Body of pancreas (tissue), 4 donors: ENCODE data around the gene BMPER. TPM values are rescaled to one million over a fixed set of nuclear protein-coding genes. Genes with fewer than 3 reads are reported as not detected.
A peak's percentile ranks its signal among the peaks of the same experiment; 100 is the strongest.

Experiments
- ATAC-seq: fragments of 150-250 bp; one replicate; pipeline ENCODE4 v1.9.1; 2016
- DNase-seq, 4 donors: peaks; one replicate each; pipeline ENCODE4 v3.0.0-alpha.2; 2019
- H3K27ac ChIP-seq, 4 donors: fragments of 200-600 bp; sonication (generic); 1 replicate in 3 of 4; 2 replicates in 1 of 4; pipeline versions ENCODE4 v1.5.1 to v1.6.1; 2016 to 2019; ENCODE audit warnings: mild to moderate bottlenecking in 1 of 4, mixed read lengths in 1 of 4, moderate library complexity in 1 of 4
- H3K27me3 ChIP-seq, 2 donors: fragments of 200-600 bp; sonication (generic); one replicate each; pipeline ENCODE4 v1.6.0; 2016; ENCODE audit warnings: mild to moderate bottlenecking in 1 of 2
- H3K36me3 ChIP-seq, 2 donors: fragments of 200-600 bp; sonication (generic); replicated peaks in 1 of 2; 2 replicates each; pipeline ENCODE4 v1.5.1; 2016; ENCODE audit warnings: low read depth in 2 of 2; ENCODE audit not compliant: insufficient read depth in 1 of 2
- H3K4me1 ChIP-seq: fragments of 200-600 bp; sonication (generic); one replicate; pipeline ENCODE4 v1.6.0; 2016
- H3K4me3 ChIP-seq, 2 donors: fragments of 200-600 bp; sonication (generic); 1 replicate in 1 of 2; 2 replicates in 1 of 2; pipeline ENCODE4 v1.5.1; 2016 to 2019
- H3K9me3 ChIP-seq, 3 donors: fragments of 200-600 bp; sonication (generic); 1 replicate in 2 of 3; 2 replicates in 1 of 3; pipeline ENCODE4 v1.5.1; 2016
- POLR2A ChIP-seq, 3 donors: fragments of 450-650 bp; IDR thresholded peaks; one replicate each; pipeline ENCODE4 v1.6.1; 2016; ENCODE audit warnings: antibody characterized with exemption in 3 of 3, mild to moderate bottlenecking in 2 of 3
- WGBS, 2 donors: methylation state at CpG; one replicate each; pipeline ENCODE4 v1.1.5; 2017; 5-methylcytosine and 5-hydroxymethylcytosine counted together
- intact Hi-C: fragments of 100-400 bp; cut with DNase I; formaldehyde crosslinking; loops from one replicate; pipeline ENCODE4 v1.15.1; 2023
- total RNA-seq, 2 donors: library from RNA; depleted of rRNA; stranded (reverse); fragments of >200 nt; gene quantifications; one replicate each; pipeline ENCODE4 v1.1.0, GENCODE V29; 2016
- TF ChIP-seq, protein P1 (sequence below), 7 experiments: fragments of 450-650 bp in 4 of 7; fragments of 200-600 bp in 3 of 7; sonication (generic) in 3 of 7; IDR thresholded peaks; one replicate each; pipeline ENCODE4 v1.5.1; 2016 to 2019; ENCODE audit warnings: antibody characterized with exemption in 7 of 7

The BMPER gene
- total RNA-seq, 2 donors from 2014 or later: 0.33 to 0.78 TPM

DNA sequence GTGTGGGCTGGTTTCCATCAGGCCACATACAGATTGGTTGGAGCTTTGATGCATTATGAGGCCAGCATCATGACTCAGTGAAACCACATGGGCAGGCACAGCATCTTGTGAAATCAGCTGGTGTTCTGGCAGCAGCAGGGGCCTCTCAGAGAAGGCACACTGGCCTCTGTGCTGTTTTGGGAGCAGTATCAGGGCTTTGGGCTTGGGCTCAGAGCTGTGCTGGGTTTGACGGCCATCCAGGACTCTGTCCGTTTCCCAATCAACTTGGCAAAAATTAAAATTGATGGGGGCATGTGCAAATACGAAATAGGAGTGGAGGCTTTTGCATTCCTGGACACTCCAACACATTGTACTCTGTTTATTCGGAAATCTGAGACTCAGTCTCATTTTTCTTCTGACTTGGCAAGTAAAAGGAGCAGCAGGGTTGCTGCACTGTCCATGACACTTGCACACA, 190.9 kb downstream of the BMPER start:
- peak; percentile 15 to 55 (median 34) for DNase-seq
- no peak for TF ChIP-seq POLR2A (IDR thresholded peaks at IDR 0.05)
- TF ChIP-seq, protein P1, sequence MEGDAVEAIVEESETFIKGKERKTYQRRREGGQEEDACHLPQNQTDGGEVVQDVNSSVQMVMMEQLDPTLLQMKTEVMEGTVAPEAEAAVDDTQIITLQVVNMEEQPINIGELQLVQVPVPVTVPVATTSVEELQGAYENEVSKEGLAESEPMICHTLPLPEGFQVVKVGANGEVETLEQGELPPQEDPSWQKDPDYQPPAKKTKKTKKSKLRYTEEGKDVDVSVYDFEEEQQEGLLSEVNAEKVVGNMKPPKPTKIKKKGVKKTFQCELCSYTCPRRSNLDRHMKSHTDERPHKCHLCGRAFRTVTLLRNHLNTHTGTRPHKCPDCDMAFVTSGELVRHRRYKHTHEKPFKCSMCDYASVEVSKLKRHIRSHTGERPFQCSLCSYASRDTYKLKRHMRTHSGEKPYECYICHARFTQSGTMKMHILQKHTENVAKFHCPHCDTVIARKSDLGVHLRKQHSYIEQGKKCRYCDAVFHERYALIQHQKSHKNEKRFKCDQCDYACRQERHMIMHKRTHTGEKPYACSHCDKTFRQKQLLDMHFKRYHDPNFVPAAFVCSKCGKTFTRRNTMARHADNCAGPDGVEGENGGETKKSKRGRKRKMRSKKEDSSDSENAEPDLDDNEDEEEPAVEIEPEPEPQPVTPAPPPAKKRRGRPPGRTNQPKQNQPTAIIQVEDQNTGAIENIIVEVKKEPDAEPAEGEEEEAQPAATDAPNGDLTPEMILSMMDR (IDR thresholded peaks at IDR 0.05): no peak
- no peak overlapping the region for H3K27ac ChIP-seq

DNA sequence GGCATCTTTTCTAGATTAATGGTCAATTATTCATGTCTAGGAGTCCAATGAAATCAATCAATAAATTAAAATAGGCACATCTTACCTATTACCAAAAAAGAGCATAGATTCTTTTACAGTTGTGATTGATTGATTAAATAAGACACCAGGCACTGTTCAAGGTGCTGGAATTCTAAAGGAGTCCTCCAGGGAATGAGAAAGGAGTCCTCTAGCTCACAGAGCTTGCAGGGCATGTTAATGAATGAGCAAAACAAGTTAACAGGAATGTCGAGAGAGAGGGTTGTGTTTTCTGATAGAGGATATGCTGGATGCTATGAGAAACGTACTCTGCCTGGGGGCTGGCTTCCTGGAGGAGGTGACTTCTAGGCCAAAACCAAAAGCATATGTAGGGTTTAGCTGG, 191.4 kb downstream of the BMPER start:
- ATAC-seq (no peak), DNase-seq (no peak)
- intact Hi-C loops: no loop called here
- no peaks in the 10 kb centered on the region for H3K27me3 ChIP-seq
- H3K9me3 ChIP-seq: no peaks in the 10 kb centered on the region
- H3K4me3 ChIP-seq: no peak overlapping the region
- H3K4me1 ChIP-seq: no peaks in the 10 kb centered on the region
- H3K36me3 ChIP-seq: no peaks in the 10 kb centered on the region
- 26 to 36% methylated on average over 2 of the region's 2 CpGs for WGBS, 2 donors
- TF ChIP-seq, protein P1 (IDR thresholded peaks at IDR 0.05): no peak
- TF ChIP-seq POLR2A (IDR thresholded peaks at IDR 0.05): no peak
- no peak overlapping the region for H3K27ac ChIP-seq

More for the DNA sequence above, 190.9 kb downstream of the BMPER start:
- WGBS, 2 donors: 30 to 38% methylated on average over 4 of the region's 4 CpGs
- intact Hi-C loops: no loop called here
- Histone ChIP-seq H3K9me3 (no peaks in the 10 kb centered on the region), H3K27me3 (no peaks in the 10 kb centered on the region), H3K4me3 (no peak overlapping the region), H3K36me3 (no peaks in the 10 kb centered on the region), H3K4me1 (no peaks in the 10 kb centered on the region)
- ATAC-seq: peak; percentile 76

DNA sequence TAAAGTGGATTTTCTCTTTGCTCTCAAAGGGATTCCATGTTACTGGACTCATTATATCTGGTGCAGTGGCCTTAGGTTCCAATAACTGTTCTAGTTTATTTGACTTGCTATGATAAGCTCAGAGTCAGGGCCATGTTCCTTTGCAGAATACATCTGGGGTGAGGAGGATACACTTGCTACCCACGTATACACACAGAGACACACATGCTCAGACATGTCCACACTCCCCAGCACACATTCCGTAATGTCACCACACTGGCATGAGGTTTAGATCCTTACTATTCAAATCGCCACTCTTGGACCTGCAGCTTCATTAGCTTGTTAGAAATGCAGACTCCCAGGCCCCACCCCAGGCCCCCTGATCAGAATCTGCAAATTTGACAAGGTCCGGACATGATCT, 195.3 kb downstream of the BMPER start:
- Histone ChIP-seq H3K36me3 (no peaks in the 10 kb centered on the region), H3K9me3 (no peaks in the 10 kb centered on the region), H3K27me3 (no peaks in the 10 kb centered on the region), H3K4me1 (no peaks in the 10 kb centered on the region), H3K4me3 (no peak overlapping the region), H3K27ac (no peak overlapping the region)
- ATAC-seq: no peak
- intact Hi-C loops: no loop called here
- WGBS, 2 donors: 43 to 45% methylated on average over 4 of the region's 4 CpGs
- DNase-seq: no peak
- no peak for TF ChIP-seq POLR2A (IDR thresholded peaks at IDR 0.05)
- TF ChIP-seq, protein P1 (IDR thresholded peaks at IDR 0.05): no peak

DNA sequence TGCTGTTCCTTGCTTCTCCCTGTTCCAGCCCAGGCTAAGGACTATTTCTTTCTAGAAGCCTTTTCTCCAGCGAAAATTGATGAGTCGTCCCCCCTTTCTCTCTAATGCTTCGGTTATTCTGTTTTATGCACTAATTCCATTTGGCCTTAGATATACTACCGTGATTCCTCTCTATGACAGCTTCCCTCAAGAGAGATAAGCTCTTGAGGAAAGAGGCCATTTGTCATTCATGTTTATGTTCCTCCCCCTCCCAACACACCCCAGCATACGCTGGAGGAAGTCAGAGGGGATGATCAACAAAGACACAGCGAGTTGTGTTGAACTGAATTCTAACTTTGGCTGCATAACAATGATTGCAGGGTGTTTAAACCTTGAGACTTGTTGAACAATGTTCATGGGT, 198.8 kb downstream of the BMPER start:
- H3K27ac ChIP-seq: no peak overlapping the region
- no peaks in the 10 kb centered on the region for H3K4me1 ChIP-seq
- DNase-seq: no peak
- 32 to 50% methylated on average over 6 of the region's 6 CpGs for WGBS, 2 donors
- TF ChIP-seq POLR2A (IDR thresholded peaks at IDR 0.05): no peak
- TF ChIP-seq, protein P1 (IDR thresholded peaks at IDR 0.05): no peak
- ATAC-seq: no peak
- intact Hi-C loops: no loop called here
- H3K9me3 ChIP-seq: no peaks in the 10 kb centered on the region
- H3K4me3 ChIP-seq: no peak overlapping the region
- no peaks in the 10 kb centered on the region for H3K27me3 ChIP-seq
- H3K36me3 ChIP-seq: no peaks in the 10 kb centered on the region

DNA sequence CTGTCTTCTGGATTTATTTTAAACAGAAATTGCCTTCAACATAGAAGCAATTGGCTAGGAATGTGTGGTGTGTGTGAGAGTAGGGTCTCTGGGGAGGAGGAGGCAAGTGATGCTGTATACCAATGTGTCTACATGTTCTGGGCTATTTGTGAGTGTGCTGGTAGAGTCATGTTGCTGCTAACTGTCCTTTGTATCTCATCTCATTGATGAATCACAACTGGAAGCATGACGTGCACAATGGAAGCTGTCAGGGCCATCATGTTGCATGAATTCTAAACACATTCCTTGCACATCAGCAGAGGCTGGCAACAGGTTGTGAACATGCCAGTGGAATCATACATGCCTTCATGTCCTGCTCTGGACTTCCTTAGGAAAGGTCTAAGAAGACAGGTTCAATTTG, 199.7 kb downstream of the BMPER start:
- no peak for DNase-seq
- 68 to 82% methylated on average over 1 of the region's 1 CpG for WGBS, 2 donors
- H3K4me3 ChIP-seq: no peak overlapping the region

More for the DNA sequence above, 199.7 kb downstream of the BMPER start:
- no peak for TF ChIP-seq POLR2A (IDR thresholded peaks at IDR 0.05)
- TF ChIP-seq, protein P1 (IDR thresholded peaks at IDR 0.05): no peak
- Histone ChIP-seq H3K36me3 (no peaks in the 10 kb centered on the region), H3K4me1 (no peaks in the 10 kb centered on the region), H3K9me3 (no peaks in the 10 kb centered on the region), H3K27ac (no peak overlapping the region), H3K27me3 (no peaks in the 10 kb centered on the region)
- ATAC-seq: no peak
- intact Hi-C loops: no loop called here
